GM10847 (cell line): Measurements from ENCODE around the gene AOC3.

Experiments
- POLR2A ChIP-seq: IDR thresholded peaks from 2 replicates; pipeline ENCODE4 v1.6.1; 2011; ENCODE audit not compliant: insufficient read length; ENCODE audit errors: extremely low read depth

AOC3 gene

GRCh38 chr17:42853597-42853967 lies 2.6 kb downstream of the AOC3 start:
- no peak for TF ChIP-seq POLR2A

GRCh38 chr17:42853968-42854790 lies 3.2 kb downstream of the AOC3 start:
- no peak for TF ChIP-seq POLR2A

- TF ChIP-seq POLR2A, result no peak
These were observed 4.1 kb downstream of the AOC3 start for GRCh38 chr17:42855048-42855596.

DNA sequence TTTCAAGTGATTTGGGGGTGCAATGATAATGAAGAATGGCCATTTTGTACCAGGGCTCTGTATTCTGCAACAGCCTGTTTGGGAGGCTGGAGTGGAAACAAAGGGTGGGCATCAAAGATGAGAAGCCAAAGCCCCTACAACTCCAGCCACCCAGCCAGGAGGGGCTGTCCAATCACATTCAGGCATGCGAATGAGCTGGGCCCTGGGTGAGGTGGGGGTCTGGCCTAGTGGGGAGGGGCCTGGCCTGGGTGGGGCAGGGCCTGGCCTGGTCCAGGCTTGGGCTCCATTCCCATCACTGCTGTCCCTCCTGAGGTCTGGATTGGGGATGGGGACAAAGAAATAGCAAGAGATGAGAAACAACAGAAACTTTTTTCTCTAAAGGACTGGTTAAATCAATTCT lies 6.4 kb downstream of the AOC3 start:
- TF ChIP-seq POLR2A, result no peak

DNA sequence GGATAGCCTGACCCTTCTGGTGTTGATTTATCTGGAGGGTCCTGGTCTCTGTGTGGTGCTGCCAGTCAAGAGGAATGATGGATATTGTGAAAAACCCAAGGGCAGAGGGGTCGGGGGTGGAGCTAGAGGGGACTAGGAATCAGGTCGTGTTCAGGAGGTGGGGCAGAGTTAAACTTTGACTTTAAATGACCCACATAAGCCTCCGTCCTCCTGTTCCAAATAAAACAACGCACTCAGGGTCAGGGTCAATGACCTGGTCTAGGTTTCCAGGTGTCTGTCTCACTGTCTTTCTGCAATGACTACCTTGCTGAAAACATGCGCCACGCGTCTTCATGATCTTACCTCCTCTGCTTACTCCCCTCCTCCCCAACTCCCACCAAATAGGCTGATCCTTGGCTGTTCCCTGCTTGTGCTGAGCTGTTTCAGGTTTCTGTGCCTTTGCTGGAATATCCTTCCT lies 14.7 kb downstream of the AOC3 start:
- no peak for TF ChIP-seq POLR2A

GRCh38 chr17:42866216-42866615 lies 15.2 kb downstream of the AOC3 start:
- no peak for TF ChIP-seq POLR2A

DNA sequence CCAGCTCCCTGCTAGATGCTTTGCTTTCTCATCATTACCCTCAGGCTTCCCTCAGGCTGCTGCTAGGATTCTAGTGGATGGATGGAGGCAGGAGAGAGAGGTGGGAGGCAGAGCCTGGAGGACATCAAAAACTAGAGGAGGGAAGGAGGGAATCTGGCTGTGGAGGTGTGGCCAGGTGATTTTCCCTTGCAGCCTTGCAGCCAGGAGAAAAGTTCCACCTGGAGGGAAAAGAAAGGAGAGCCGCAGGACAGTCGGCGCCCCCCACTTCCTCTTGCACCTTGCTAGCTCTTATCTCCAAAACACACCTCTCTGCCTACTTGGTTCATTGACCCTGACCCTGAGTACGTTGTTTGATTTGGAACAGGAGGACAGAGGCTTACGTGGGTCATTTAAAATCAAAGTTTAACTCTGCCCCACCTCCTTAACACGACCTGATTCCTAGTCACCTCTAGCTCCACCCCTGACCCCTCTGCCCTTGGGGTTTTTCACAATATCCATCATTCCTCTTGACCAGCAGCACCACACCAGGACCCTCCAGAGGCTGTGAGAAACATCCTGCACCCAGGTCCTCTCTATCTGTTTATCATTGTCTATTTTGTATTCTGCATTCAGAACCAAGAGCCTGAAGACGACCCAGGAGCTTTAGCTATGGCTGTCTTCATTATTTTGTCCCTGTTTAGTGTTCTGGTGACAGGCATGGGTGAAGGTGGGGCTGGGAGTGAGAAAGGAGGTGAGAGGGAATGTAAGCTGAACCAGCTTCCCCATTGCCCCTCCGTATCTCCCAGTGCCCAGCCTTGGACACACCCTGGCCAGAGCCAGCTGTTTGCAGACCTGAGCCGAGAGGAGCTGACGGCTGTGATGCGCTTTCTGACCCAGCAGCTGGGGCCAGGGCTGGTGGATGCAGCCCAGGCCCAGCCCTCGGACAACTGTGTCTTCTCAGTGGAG lies 15.9 kb downstream of the AOC3 start:
- no peak for TF ChIP-seq POLR2A

DNA sequence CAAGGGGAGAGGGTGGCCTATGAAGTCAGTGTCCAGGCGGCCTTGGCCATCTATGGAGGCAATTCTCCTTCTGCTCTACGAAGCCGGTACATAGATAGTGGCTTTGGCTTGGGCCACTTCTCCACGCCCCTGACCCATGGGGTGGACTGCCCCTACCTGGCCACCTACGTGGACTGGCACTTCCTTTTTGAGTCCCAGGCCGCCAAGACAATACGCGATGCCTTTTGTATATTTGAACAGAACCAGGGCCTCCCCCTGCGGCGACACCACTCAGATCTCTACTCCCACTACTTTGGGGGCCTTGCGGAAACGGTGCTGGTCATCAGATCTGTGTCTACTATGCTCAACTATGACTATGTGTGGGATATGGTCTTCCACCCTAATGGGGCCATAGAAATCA lies 17.3 kb downstream of the AOC3 start:
- no peak for TF ChIP-seq POLR2A

GRCh38 chr17:42871647-42872046 lies 20.6 kb downstream of the AOC3 start:
- no peak for TF ChIP-seq POLR2A

GRCh38 chr17:42872251-42872965 lies 21.4 kb downstream of the AOC3 start:
- no peak for TF ChIP-seq POLR2A

GRCh38 chr17:42873315-42873714 lies 22.3 kb downstream of the AOC3 start:
- TF ChIP-seq POLR2A, result no peak

- no peak for TF ChIP-seq POLR2A
These were observed 26.0 kb downstream of the AOC3 start for GRCh38 chr17:42877037-42877436.

- no peak for TF ChIP-seq POLR2A
These were observed 27.3 kb downstream of the AOC3 start for GRCh38 chr17:42878123-42878880.

GRCh38 chr17:42878924-42879595 lies 28.1 kb downstream of the AOC3 start:
- TF ChIP-seq POLR2A, result no peak
